ENCODE data around the gene AMMECR1. TPM values are rescaled to one million over a fixed set of nuclear protein-coding genes. Genes with fewer than 3 reads are reported as not detected.

The AMMECR1 gene
- polyA plus RNA-seq, 1 donor from 2014 or later: 5.4 TPM

Other genes with a start within 250 kb of the AMMECR1 start
- not detected for gene RTL9, start 40.8 kb upstream of the AMMECR1 start, polyA plus RNA-seq

Data from IgD-negative memory B cell (primary cell).